ENCODE measurements around the gene CSNK1E.

DNA sequence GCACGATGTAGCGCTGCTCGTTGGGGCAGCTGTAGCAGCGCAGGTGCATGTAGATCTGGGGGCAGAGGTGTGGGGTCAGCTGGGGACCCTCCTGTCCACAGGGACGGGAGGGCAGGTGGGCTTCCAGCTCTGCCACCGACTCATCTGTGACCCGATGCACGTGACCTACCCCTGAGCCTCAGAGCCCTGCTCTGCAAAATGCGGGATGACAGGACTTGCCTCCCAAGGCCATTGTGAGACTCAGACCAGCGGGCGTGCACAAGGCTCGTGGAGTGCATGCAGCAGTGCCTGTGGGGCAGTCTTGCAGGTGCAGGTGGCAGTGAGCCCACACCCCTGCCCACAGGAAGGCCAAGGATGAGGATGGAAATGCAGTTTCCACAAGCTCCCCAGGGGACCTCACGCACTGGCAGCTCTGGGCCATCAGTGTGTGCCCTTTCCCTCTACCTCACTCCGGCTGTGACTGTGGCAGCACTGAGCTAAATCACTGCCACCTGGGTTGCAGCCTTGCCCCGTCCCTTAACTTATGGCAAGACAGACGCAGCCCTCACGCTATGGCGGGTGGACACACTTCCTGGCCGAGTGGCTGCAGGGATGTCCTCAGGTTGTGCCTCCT is 71.1 kb downstream of the CSNK1E start:
- TF ChIP-seq MAFK (IDR thresholded peaks at IDR 0.05; ENCODE audit: low read depth, low read length): no peak
- TF ChIP-seq CBX8 (IDR thresholded peaks at IDR 0.05; ENCODE audit: borderline replicate concordance, low read depth, low read length): no peak
- TF ChIP-seq, protein P1, sequence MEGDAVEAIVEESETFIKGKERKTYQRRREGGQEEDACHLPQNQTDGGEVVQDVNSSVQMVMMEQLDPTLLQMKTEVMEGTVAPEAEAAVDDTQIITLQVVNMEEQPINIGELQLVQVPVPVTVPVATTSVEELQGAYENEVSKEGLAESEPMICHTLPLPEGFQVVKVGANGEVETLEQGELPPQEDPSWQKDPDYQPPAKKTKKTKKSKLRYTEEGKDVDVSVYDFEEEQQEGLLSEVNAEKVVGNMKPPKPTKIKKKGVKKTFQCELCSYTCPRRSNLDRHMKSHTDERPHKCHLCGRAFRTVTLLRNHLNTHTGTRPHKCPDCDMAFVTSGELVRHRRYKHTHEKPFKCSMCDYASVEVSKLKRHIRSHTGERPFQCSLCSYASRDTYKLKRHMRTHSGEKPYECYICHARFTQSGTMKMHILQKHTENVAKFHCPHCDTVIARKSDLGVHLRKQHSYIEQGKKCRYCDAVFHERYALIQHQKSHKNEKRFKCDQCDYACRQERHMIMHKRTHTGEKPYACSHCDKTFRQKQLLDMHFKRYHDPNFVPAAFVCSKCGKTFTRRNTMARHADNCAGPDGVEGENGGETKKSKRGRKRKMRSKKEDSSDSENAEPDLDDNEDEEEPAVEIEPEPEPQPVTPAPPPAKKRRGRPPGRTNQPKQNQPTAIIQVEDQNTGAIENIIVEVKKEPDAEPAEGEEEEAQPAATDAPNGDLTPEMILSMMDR (IDR thresholded peaks at IDR 0.05; ENCODE audit: control extremely low read depth in 1 of 3, insufficient read depth in 1 of 3, low read depth in 1 of 3, low read length in 3 of 3): no peak

Measured in H1 (cell line).